Measurements from ENCODE around the gene COTL1. TPM values are rescaled to one million over a fixed set of nuclear protein-coding genes. Genes with fewer than 3 reads are reported as not detected.

The COTL1 gene
- polyA plus RNA-seq, 1 of the 3 experiments (the other 2 are of a cell fraction) = 91.6 TPM

GRCh38 chr16:84532855-84533486 lies 84.9 kb downstream of the COTL1 start:
- no peak overlapping the region for H3K4me3 ChIP-seq (ENCODE audit: low read depth in 2 of 2, low read length in 1 of 2)
- DNase-seq = no peak
- peak overlapping the region; percentile 72 to 77; a peak in 3 of 4 replicates for H3K27ac ChIP-seq (ENCODE audit: low read depth in 2 of 2, low read length in 1 of 2)
- 88% methylated on average over 10 of the region's 11 CpGs for WGBS (ENCODE audit: low lambda C conversion rate)
- 0 out of 2 replicates have a peak overlapping the region, but pooled peaks have one; percentile 75 for H2AFZ ChIP-seq (ENCODE audit: low read depth)
- peak overlapping the region; percentile 58 for H3K4me2 ChIP-seq
- H3K27me3 ChIP-seq (ENCODE audit: insufficient read depth) = no peaks in the 10 kb centered on the region
- H3F3A ChIP-seq (replicated peaks; ENCODE audit: insufficient read depth) = peaks cover 34% of the 10 kb centered on the region
- TF ChIP-seq SIN3A (IDR thresholded peaks at IDR 0.05; ENCODE audit: borderline replicate concordance, low read depth, low read length) (no peak), RFX5 (IDR thresholded peaks at IDR 0.05; ENCODE audit: low read length) (no peak), TEAD4 (IDR thresholded peaks at IDR 0.05; ENCODE audit: borderline replicate concordance, insufficient read depth) (no peak), FOSL2 (IDR thresholded peaks at IDR 0.05; ENCODE audit: borderline replicate concordance, low read depth) (no peak), POLR2AphosphoS5 (IDR thresholded peaks at IDR 0.05; ENCODE audit: low read depth, low read length) (no peak), NRF1 (IDR thresholded peaks at IDR 0.05; ENCODE audit: low read depth, low read length) (no peak), IRF3 (IDR thresholded peaks at IDR 0.05; ENCODE audit: low read depth, low read length) (no peak), GATA2 (CRISPR knock-in tag; IDR thresholded peaks at IDR 0.05) (no peak), GABPA (IDR thresholded peaks at IDR 0.05; ENCODE audit: low read depth) (no peak)
- TF ChIP-seq, protein P1, sequence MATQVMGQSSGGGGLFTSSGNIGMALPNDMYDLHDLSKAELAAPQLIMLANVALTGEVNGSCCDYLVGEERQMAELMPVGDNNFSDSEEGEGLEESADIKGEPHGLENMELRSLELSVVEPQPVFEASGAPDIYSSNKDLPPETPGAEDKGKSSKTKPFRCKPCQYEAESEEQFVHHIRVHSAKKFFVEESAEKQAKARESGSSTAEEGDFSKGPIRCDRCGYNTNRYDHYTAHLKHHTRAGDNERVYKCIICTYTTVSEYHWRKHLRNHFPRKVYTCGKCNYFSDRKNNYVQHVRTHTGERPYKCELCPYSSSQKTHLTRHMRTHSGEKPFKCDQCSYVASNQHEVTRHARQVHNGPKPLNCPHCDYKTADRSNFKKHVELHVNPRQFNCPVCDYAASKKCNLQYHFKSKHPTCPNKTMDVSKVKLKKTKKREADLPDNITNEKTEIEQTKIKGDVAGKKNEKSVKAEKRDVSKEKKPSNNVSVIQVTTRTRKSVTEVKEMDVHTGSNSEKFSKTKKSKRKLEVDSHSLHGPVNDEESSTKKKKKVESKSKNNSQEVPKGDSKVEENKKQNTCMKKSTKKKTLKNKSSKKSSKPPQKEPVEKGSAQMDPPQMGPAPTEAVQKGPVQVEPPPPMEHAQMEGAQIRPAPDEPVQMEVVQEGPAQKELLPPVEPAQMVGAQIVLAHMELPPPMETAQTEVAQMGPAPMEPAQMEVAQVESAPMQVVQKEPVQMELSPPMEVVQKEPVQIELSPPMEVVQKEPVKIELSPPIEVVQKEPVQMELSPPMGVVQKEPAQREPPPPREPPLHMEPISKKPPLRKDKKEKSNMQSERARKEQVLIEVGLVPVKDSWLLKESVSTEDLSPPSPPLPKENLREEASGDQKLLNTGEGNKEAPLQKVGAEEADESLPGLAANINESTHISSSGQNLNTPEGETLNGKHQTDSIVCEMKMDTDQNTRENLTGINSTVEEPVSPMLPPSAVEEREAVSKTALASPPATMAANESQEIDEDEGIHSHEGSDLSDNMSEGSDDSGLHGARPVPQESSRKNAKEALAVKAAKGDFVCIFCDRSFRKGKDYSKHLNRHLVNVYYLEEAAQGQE (IDR thresholded peaks at IDR 0.05; ENCODE audit: low read depth, low read length) = no peak
- ChIA-PET POLR2A (no interaction called here), CTCF (interaction anchor here (0.6 to 1.4 kb wide), 4 partner anchors 22 to 90 kb away, joined by 3 to 6 read pairs (median 4); no protein-coding TSS in a partner anchor)
- no peaks in the 10 kb centered on the region for H3K9me2 ChIP-seq
- no peaks in the 10 kb centered on the region for H3K36me3 ChIP-seq (replicated peaks in 1 of 2; ENCODE audit: control insufficient read depth in 1 of 2, insufficient read depth in 2 of 2, low read length in 1 of 2)
- H3K9me3 ChIP-seq = no peaks in the 10 kb centered on the region
- no peaks in the 10 kb centered on the region for H4K20me1 ChIP-seq (ENCODE audit: insufficient read depth)
- H3K79me2 ChIP-seq (ENCODE audit: insufficient read depth) = no peaks in the 10 kb centered on the region
- H3K4me1 ChIP-seq (ENCODE audit: control insufficient read depth in 1 of 2, insufficient read depth in 2 of 2, low read depth in 1 of 2, low read length in 1 of 2) = peaks cover 3 to 16% of the 10 kb centered on the region in 2 experiments; a peak in 3 of 4 replicates
- peak overlapping the region; percentile 27; the same call in 1 of the 2 replicates for H3K9ac ChIP-seq

- WGBS (ENCODE audit: low lambda C conversion rate) = 4% methylated on average over 10 of the region's 10 CpGs
- peak overlapping the region; percentile 58 for H3K4me2 ChIP-seq
- ChIA-PET POLR2A (no interaction called here), CTCF (interaction anchor here (0.6 to 0.8 kb wide), 2 partner anchors 39 to 90 kb away, joined by 3 to 4 read pairs; no protein-coding TSS in a partner anchor)
- H3K79me2 ChIP-seq (ENCODE audit: insufficient read depth) = no peaks in the 10 kb centered on the region
- no peaks in the 10 kb centered on the region for H3K9me2 ChIP-seq
- no peaks in the 10 kb centered on the region for H3K27me3 ChIP-seq (ENCODE audit: insufficient read depth)
- H3K27ac ChIP-seq (ENCODE audit: low read depth in 2 of 2, low read length in 1 of 2) = peak overlapping the region; percentile 72 to 77; a peak in 3 of 4 replicates
- no peaks in the 10 kb centered on the region for H3K36me3 ChIP-seq (replicated peaks in 1 of 2; ENCODE audit: control insufficient read depth in 1 of 2, insufficient read depth in 2 of 2, low read length in 1 of 2)
- peak overlapping the region; percentile 27; the same call in 1 of the 2 replicates for H3K9ac ChIP-seq
- H3F3A ChIP-seq (replicated peaks; ENCODE audit: insufficient read depth) = peaks cover 32% of the 10 kb centered on the region
- peak overlapping the region; percentile 75; the same call in 1 of the 2 replicates for H2AFZ ChIP-seq (ENCODE audit: low read depth)
- no peak overlapping the region for H3K4me3 ChIP-seq (ENCODE audit: low read depth in 2 of 2, low read length in 1 of 2)
- no peak for DNase-seq
- no peaks in the 10 kb centered on the region for H3K9me3 ChIP-seq
- peaks cover 3 to 16% of the 10 kb centered on the region in 2 experiments; a peak in 3 of 4 replicates for H3K4me1 ChIP-seq (ENCODE audit: control insufficient read depth in 1 of 2, insufficient read depth in 2 of 2, low read depth in 1 of 2, low read length in 1 of 2)
- H4K20me1 ChIP-seq (ENCODE audit: insufficient read depth) = no peaks in the 10 kb centered on the region
- TF ChIP-seq MEF2A (IDR thresholded peaks at IDR 0.05; ENCODE audit: borderline replicate concordance, low read depth) (no peak), NFIC (IDR thresholded peaks at IDR 0.05; ENCODE audit: borderline replicate concordance) (peak; percentile 80), JUND (IDR thresholded peaks at IDR 0.05) (no peak; the same call in 1 of the 2 replicates), TEAD4 (IDR thresholded peaks at IDR 0.05; ENCODE audit: borderline replicate concordance, insufficient read depth) (peak; percentile 86), EP300 (IDR thresholded peaks at IDR 0.05; ENCODE audit: borderline replicate concordance in 1 of 2, low read depth in 1 of 2, low read length in 1 of 2) (peak in 1 of 2 experiments; percentile 60; a peak in 2 of 4 replicates), ELF1 (IDR thresholded peaks at IDR 0.05) (peak; percentile 76), TCF12 (IDR thresholded peaks at IDR 0.05) (peak; percentile 66)
- TF ChIP-seq, protein P2, sequence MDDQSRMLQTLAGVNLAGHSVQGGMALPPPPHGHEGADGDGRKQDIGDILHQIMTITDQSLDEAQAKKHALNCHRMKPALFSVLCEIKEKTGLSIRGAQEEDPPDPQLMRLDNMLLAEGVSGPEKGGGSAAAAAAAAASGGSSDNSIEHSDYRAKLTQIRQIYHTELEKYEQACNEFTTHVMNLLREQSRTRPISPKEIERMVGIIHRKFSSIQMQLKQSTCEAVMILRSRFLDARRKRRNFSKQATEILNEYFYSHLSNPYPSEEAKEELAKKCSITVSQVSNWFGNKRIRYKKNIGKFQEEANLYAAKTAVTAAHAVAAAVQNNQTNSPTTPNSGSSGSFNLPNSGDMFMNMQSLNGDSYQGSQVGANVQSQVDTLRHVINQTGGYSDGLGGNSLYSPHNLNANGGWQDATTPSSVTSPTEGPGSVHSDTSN (IDR thresholded peaks at IDR 0.05) = peak; percentile 19; the same call in 1 of the 2 replicates
- TF ChIP-seq, protein P1 (IDR thresholded peaks at IDR 0.05; ENCODE audit: low read depth, low read length) = peak; percentile 52; the same call in 1 of the 2 replicates
These were observed 85.6 kb downstream of the COTL1 start for GRCh38 chr16:84532291-84532724.

Data from SK-N-SH (cell line).